ENCODE data around the gene CTNNA2.

DNA sequence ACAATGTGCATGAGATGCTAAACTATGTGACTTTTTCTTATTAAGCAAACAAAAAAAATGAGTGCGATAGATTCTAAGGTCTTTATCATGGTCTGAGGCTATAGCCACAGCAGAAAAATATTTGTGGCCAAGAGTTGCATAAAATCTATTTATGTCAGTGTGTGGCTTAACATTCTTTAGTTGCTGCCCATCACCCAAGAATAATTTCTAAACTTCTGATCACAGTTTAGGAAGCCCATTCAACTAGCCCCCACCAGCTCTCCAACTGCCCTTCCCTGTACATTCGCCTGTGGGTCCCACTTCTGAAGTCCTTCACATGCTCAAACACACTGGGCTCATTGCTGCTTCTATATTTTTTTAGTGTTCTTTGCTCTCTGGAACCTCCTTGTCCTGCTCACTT lies 107.1 kb downstream of the CTNNA2 start:
- TF ChIP-seq, protein P1, sequence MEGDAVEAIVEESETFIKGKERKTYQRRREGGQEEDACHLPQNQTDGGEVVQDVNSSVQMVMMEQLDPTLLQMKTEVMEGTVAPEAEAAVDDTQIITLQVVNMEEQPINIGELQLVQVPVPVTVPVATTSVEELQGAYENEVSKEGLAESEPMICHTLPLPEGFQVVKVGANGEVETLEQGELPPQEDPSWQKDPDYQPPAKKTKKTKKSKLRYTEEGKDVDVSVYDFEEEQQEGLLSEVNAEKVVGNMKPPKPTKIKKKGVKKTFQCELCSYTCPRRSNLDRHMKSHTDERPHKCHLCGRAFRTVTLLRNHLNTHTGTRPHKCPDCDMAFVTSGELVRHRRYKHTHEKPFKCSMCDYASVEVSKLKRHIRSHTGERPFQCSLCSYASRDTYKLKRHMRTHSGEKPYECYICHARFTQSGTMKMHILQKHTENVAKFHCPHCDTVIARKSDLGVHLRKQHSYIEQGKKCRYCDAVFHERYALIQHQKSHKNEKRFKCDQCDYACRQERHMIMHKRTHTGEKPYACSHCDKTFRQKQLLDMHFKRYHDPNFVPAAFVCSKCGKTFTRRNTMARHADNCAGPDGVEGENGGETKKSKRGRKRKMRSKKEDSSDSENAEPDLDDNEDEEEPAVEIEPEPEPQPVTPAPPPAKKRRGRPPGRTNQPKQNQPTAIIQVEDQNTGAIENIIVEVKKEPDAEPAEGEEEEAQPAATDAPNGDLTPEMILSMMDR (IDR thresholded peaks at IDR 0.05), result no peak
- TF ChIP-seq POLR2A (IDR thresholded peaks at IDR 0.05) (no peak), EP300 (IDR thresholded peaks at IDR 0.05) (no peak)
